Omental fat pad (tissue), 4 donors: ENCODE data around the gene RPE65. TPM values are rescaled to one million over a fixed set of nuclear protein-coding genes. Genes with fewer than 3 reads are reported as not detected.
"Not testable (repeated sequence)": the region's sequence is repeated elsewhere in the genome, so short reads cannot be mapped to it uniquely, and the experiment has no call there.

ENCODE experiments used
- ATAC-seq: fragments of 150-250 bp; one replicate; pipeline ENCODE4 v1.9.1; 2016; ENCODE audit warnings: mild to moderate bottlenecking, moderate library complexity; ENCODE audit not compliant: low FRiP score
- DNase-seq: peaks from one replicate; pipeline ENCODE4 v3.0.0-alpha.2; 2019; ENCODE audit warnings: low spot score
- total RNA-seq, 4 donors: library from RNA; depleted of rRNA; stranded (reverse); fragments of >200 nt; gene quantifications; one replicate each; pipeline ENCODE4 v1.1.0, GENCODE V29; 2016
- TF ChIP-seq, protein P1 (sequence below), 3 donors: fragments of 450-650 bp; IDR thresholded peaks; one replicate each; pipeline ENCODE4 v1.5.1; 2016 to 2017; ENCODE audit warnings: antibody characterized with exemption in 3 of 3, mild to moderate bottlenecking in 3 of 3, moderate library complexity in 2 of 3

Gene RPE65
- total RNA-seq, 4 donors from 2014 or later, result not detected

DNA sequence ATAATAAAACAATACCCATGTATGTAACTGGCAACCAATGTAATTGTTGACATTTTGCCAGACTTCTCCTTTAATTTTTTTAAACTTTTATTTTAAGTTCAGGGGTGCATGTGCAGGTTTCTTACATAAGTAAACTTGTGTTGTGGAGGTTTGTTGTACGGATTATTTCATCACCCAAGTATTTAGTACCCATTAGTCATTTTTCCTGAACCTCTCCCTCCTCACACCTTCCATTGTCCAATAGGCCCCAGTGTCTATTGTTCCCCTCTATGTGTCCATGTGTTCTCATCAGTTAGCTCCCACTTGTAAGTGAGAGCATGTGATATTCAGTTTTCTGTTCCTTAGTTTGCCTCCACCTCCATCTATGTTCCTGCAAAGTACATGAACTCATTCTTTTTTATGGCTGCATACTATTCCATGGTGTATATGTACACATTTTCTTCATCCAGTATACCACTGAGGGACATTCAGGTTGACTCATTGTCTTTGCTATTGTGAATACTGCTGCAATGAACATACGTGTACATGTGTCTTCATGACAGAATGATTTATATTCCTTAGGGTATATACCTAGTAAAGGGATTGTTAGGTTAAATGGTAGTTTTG is 40.4 kb upstream of the RPE65 start:
- TF ChIP-seq, protein P1, sequence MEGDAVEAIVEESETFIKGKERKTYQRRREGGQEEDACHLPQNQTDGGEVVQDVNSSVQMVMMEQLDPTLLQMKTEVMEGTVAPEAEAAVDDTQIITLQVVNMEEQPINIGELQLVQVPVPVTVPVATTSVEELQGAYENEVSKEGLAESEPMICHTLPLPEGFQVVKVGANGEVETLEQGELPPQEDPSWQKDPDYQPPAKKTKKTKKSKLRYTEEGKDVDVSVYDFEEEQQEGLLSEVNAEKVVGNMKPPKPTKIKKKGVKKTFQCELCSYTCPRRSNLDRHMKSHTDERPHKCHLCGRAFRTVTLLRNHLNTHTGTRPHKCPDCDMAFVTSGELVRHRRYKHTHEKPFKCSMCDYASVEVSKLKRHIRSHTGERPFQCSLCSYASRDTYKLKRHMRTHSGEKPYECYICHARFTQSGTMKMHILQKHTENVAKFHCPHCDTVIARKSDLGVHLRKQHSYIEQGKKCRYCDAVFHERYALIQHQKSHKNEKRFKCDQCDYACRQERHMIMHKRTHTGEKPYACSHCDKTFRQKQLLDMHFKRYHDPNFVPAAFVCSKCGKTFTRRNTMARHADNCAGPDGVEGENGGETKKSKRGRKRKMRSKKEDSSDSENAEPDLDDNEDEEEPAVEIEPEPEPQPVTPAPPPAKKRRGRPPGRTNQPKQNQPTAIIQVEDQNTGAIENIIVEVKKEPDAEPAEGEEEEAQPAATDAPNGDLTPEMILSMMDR (IDR thresholded peaks at IDR 0.05), result no peak

DNA sequence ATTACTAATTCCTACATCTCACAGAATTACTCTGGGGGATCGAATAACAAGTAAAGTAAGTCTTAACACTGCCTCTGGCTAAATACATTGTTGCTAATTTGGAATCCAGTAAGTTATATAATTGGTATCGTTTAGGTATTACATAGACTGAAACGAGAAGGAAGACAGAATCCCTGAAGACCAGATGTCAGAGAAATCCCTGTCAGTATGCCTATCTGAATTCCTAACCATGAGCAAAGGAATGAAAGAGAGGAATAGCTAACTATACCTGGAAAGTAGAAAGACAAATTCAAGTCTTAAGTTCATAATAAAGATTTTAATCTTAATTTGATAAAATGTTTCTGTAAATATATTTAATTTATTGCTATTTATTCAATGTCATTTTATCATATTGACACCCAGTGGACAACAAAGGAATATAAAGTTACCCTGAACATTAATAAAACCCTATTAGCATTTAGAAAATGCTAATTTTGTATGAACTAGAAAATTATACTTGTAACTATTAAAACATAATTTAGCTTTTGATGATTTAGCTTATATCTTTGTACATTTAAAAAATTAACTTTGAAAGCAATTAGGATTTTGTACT is 35.8 kb upstream of the RPE65 start:
- ATAC-seq, result no peak
- DNase-seq, result no peak
- TF ChIP-seq, protein P1 (IDR thresholded peaks at IDR 0.05), result no peak

More for the DNA sequence above, 40.4 kb upstream of the RPE65 start:
- DNase-seq, result no peak
- no peak for ATAC-seq

DNA sequence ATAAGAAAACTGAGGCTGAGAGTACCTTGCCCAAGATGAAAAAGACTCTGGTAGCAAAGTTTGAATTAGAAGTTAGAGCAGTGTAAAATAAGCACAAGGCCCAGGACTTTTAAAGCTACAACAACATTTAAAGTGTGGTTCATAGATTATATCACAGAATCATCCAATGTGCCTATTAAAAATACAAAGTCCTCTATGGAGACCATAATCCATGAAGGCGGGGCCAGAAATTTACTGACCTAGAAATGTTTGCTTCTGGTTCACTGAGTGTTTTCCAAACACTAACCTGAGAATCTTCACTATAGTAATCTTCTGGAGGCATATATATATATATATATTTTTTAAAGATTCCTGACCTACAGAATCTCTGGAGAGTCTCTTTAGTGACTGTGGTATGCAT is 34.9 kb upstream of the RPE65 start:
- no peak for ATAC-seq
- TF ChIP-seq, protein P1 (IDR thresholded peaks at IDR 0.05), result no peak
- DNase-seq, result no peak

DNA sequence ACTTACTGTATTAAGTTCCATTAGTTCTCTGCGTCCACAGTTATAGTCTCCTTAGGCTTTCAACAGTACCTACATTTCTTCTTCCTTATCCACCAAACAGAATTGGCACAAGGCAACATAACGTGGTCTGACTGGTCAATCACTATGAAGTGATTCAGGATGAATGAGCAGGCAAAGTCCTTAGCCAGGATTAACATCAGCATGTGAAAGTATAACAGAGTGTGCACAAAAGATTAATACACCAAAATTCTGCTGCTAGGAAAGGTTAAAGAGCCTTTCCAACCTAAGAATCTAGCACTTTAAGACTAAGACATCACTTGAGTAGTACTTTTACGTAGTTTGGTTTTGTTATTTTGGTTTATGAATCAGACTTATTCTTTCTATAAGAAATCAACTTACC is 31.3 kb upstream of the RPE65 start:
- no peak for DNase-seq
- no peak for ATAC-seq
- TF ChIP-seq, protein P1 (IDR thresholded peaks at IDR 0.05), result no peak

DNA sequence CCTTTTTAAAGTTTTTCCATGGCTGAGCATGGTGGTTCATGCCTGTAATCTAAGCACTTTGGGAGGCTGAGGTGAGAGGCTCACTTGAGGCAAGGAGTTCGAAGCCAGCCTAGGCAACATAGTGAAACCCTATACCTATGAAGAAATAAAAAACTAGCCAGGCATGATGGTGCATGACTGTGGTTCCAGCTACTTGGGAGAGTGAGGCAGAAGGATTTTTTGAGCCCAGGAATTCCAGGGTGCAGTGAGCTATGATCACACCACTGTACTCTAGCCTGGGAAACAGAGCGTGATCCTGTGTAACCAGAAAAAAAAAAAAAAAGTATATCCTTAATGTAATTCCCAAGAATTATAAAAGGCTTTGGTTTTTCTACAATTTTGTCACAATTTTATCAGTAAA is 29.7 kb upstream of the RPE65 start:
- TF ChIP-seq, protein P1 (IDR thresholded peaks at IDR 0.05), result no peak
- ATAC-seq (no peak), DNase-seq (no peak)

DNA sequence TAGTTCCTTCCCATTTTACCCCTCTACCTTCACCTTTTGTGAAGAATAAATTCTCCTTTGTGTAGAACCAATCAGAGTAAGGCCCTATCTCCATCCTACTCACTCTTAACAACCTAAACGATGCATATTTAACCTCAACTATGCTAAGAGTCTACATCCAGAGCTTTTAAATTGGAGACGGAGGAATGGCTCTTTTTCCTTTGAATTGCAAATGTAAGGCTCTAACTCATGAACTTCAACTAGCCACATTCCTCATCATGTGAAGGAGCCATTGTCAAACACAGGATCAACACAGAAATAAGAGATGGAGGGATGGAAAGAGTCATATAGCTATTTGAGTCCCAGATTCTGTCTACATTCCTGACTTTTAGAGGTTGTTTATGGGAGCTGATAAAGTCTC is 28.9 kb upstream of the RPE65 start:
- TF ChIP-seq, protein P1 (IDR thresholded peaks at IDR 0.05), result no peak
- DNase-seq, result no peak
- ATAC-seq, result no peak

DNA sequence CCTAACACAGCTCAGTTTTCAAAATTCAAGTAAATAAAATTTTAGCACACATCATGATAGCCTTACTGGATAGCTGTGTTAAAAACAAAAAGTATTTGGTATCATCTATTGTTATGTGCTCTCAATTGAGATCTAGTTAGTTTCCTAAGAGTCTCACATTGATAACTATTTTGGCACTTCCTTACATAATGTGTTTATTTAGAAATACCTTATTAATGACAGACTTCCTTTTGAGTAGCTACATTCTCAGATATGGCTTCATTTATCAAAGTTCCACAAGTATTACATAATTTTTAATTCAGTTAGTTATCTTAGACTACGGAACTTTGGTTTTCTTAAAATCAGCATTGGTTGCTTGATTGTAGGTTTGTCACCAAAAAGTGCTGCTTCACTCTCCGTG is 26.9 kb upstream of the RPE65 start:
- ATAC-seq, DNase-seq: not testable (repeated sequence)
